ENCODE measurements around the gene ARHGAP30. TPM values are rescaled to one million over a fixed set of nuclear protein-coding genes. Genes with fewer than 3 reads are reported as not detected.
"Not testable (repeated sequence)": the region's sequence is repeated elsewhere in the genome, so short reads cannot be mapped to it uniquely, and the experiment has no call there.

Gene ARHGAP30
- total RNA-seq, 1 experiment from 2014 or later = 0.55 TPM

- ChIA-PET CTCF (no interaction called here), POLR2A (ENCODE audit: unreplicated experiment) (no interaction called here)
- Histone ChIP-seq H3K9me2 (replicated peaks; ENCODE audit: low read length) (no peaks in the 10 kb centered on the region), H3K9me3 (ENCODE audit: low read length) (0 out of 2 replicates have a peak, but pooled peaks cover 5% of the 10 kb centered on the region), H3K4me3 (ENCODE audit: low read length) (no peak overlapping the region), H3K79me2 (ENCODE audit: low read length) (no peaks in the 10 kb centered on the region), H3K27me3 (ENCODE audit: low read length) (no peaks in the 10 kb centered on the region), H3K4me1 (ENCODE audit: insufficient read depth, low read length) (peaks cover 12% of the 10 kb centered on the region), H3K4me2 (ENCODE audit: low read length) (no peak overlapping the region), H3K9ac (ENCODE audit: low read length) (no peak overlapping the region), H3K27ac (ENCODE audit: low read length) (no peak overlapping the region), H2AFZ (ENCODE audit: low read length) (no peak overlapping the region), H3K36me3 (ENCODE audit: low read depth, low read length) (0 out of 2 replicates have a peak, but pooled peaks cover 3% of the 10 kb centered on the region), H3F3A (ENCODE audit: low read length, unreplicated experiment) (no peaks in the 10 kb centered on the region), H4K20me1 (ENCODE audit: low read length) (no peaks in the 10 kb centered on the region)
- intact Hi-C loops (cut with micrococcal nuclease) = no loop called here
- no TSS peak for BruUV-seq (replicated peaks)
- DNase-seq = no peak
- ATAC-seq = no peak
- TF ChIP-seq EZH2phosphoT487 (IDR thresholded peaks at IDR 0.05; ENCODE audit: borderline replicate concordance, low read length) = no peak
- no peak for TF ChIP-seq EZH2 (IDR thresholded peaks at IDR 0.05; ENCODE audit: low read length, unreplicated experiment)
- TF ChIP-seq CTCF (conservative IDR thresholded peaks at IDR 0.05; ENCODE audit: low read depth, low read length) = no peak
Observed at GRCh38 chr1:161031874-161032273, 37.8 kb downstream of the ARHGAP30 start.

GRCh38 chr1:161029466-161029865 lies 40.2 kb downstream of the ARHGAP30 start:
- CTCF ChIA-PET; ATAC-seq; H3K4me3 ChIP-seq (ENCODE audit: low read length); H3K79me2 ChIP-seq (ENCODE audit: low read length); H3K27me3 ChIP-seq (ENCODE audit: low read length); H3K9me3 ChIP-seq (ENCODE audit: low read length); H3K4me2 ChIP-seq (ENCODE audit: low read length); DNase-seq; H4K20me1 ChIP-seq (ENCODE audit: low read length); H3K36me3 ChIP-seq (ENCODE audit: low read depth, low read length); BruUV-seq (replicated peaks); H2AFZ ChIP-seq (ENCODE audit: low read length); H3K9me2 ChIP-seq (replicated peaks; ENCODE audit: low read length); H3F3A ChIP-seq (ENCODE audit: low read length, unreplicated experiment); POLR2A ChIA-PET (ENCODE audit: unreplicated experiment); H3K27ac ChIP-seq (ENCODE audit: low read length); H3K9ac ChIP-seq (ENCODE audit: low read length): not testable (repeated sequence)
- peaks cover 18% of the 10 kb centered on the region for H3K4me1 ChIP-seq (ENCODE audit: insufficient read depth, low read length)
- intact Hi-C loops (cut with micrococcal nuclease) = loop anchor here (10.0 kb wide), 1 partner anchor 85 kb away; the partner anchor contains the start of genes NIT1 and PFDN2

- H3K27me3 ChIP-seq (ENCODE audit: low read length); H3K4me3 ChIP-seq (ENCODE audit: low read length); H3K79me2 ChIP-seq (ENCODE audit: low read length); H2AFZ ChIP-seq (ENCODE audit: low read length); H3K9me3 ChIP-seq (ENCODE audit: low read length); CTCF ChIA-PET; H3K9me2 ChIP-seq (replicated peaks; ENCODE audit: low read length); H3K36me3 ChIP-seq (ENCODE audit: low read depth, low read length); H3K9ac ChIP-seq (ENCODE audit: low read length); H3F3A ChIP-seq (ENCODE audit: low read length, unreplicated experiment); BruUV-seq (replicated peaks); H4K20me1 ChIP-seq (ENCODE audit: low read length): not testable (repeated sequence)
- ATAC-seq (peak; percentile 53), DNase-seq (peak; percentile 74)
- peak overlapping the region; percentile 79 for H3K27ac ChIP-seq (ENCODE audit: low read length)
- POLR2A ChIA-PET (ENCODE audit: unreplicated experiment) = interaction anchor here (0.8 kb wide), 1 partner anchor 19 kb away, joined by 5 read pairs; the partner anchor contains the start of gene USF1
- H3K4me1 ChIP-seq (ENCODE audit: insufficient read depth, low read length) = peaks cover 14% of the 10 kb centered on the region
- 0 out of 2 replicates have a peak overlapping the region, but pooled peaks have one; percentile 4 for H3K4me2 ChIP-seq (ENCODE audit: low read length)
- intact Hi-C loops (cut with micrococcal nuclease) = loop anchor here (10.0 kb wide), 1 partner anchor 88 kb away; the partner anchor contains the start of genes NIT1 and PFDN2
Observed at GRCh38 chr1:161026954-161027353, 42.7 kb downstream of the ARHGAP30 start.

- H3K79me2 ChIP-seq (ENCODE audit: low read length) = peaks cover 35% of the 10 kb centered on the region
- peaks cover 31% of the 10 kb centered on the region for H4K20me1 ChIP-seq (ENCODE audit: low read length)
- H3K9me2 ChIP-seq (replicated peaks; ENCODE audit: low read length); BruUV-seq (replicated peaks); H3K9me3 ChIP-seq (ENCODE audit: low read length); H2AFZ ChIP-seq (ENCODE audit: low read length); H3F3A ChIP-seq (ENCODE audit: low read length, unreplicated experiment); H3K27me3 ChIP-seq (ENCODE audit: low read length); H3K36me3 ChIP-seq (ENCODE audit: low read depth, low read length); POLR2A ChIA-PET (ENCODE audit: unreplicated experiment): not testable (repeated sequence)
- CTCF ChIA-PET = interaction anchor here (1.1 to 2.8 kb wide), 3 partner anchors 25 to 75 kb away, joined by 6 to 54 read pairs (median 6); no protein-coding TSS in a partner anchor
- ATAC-seq (peak; percentile 3; the same call in 1 of the 2 replicates), DNase-seq (peak; percentile 68)
- peaks cover 47% of the 10 kb centered on the region for H3K4me1 ChIP-seq (ENCODE audit: insufficient read depth, low read length)
- H3K9ac ChIP-seq (ENCODE audit: low read length) = peak overlapping the region; percentile 69
- H3K4me2 ChIP-seq (ENCODE audit: low read length) = peak overlapping the region; percentile 95
- intact Hi-C loops (cut with micrococcal nuclease) = loop anchor here (1.0 to 10.0 kb wide), 2 partner anchors 23 to 92 kb away; partner anchors contain the start of genes NIT1, PFDN2 and USF1
- peak overlapping the region; percentile 88 for H3K4me3 ChIP-seq (ENCODE audit: low read length)
- H3K27ac ChIP-seq (ENCODE audit: low read length) = peak overlapping the region; percentile 95
Observed at GRCh38 chr1:161022432-161022831, 47.3 kb downstream of the ARHGAP30 start.

Measured in PC-3 (cell line).